ENCODE measurements around the gene PARP3. TPM values are rescaled to one million over a fixed set of nuclear protein-coding genes. Genes with fewer than 3 reads are reported as not detected.

Gene PARP3
- total RNA-seq, 1 donor from 2014 or later, result 11.7 TPM

Other genes starting within 250 kb of the PARP3 start
- gene GRM2, start 235.3 kb upstream of the PARP3 start, total RNA-seq, result under 0.01 and 0.12 TPM in 2 replicates
- gene IQCF6, start 163.1 kb upstream of the PARP3 start, total RNA-seq, result not detected in 2 replicates
- not detected in 2 replicates for gene IQCF2, start 80.7 kb upstream of the PARP3 start, total RNA-seq
- gene IQCF5, start 66.8 kb upstream of the PARP3 start, total RNA-seq, result not detected in 2 replicates
- gene IQCF1, start 39.0 kb upstream of the PARP3 start, total RNA-seq, result not detected in 2 replicates
- gene RRP9, start 459 bp upstream of the PARP3 start, total RNA-seq, result 13.5 and 17.2 TPM in 2 replicates
- 0.06 TPM in 1 of 2 replicates, not detected in the other for gene GPR62, start 13.0 kb downstream of the PARP3 start, total RNA-seq
- 62.7 and 65.7 TPM in 2 replicates for gene PCBP4, start 25.1 kb downstream of the PARP3 start, total RNA-seq
- gene ABHD14B, start 31.7 kb downstream of the PARP3 start, total RNA-seq, result 29.8 and 31.8 TPM in 2 replicates
- 13.5 and 17.0 TPM in 2 replicates for gene ABHD14A, start 32.7 kb downstream of the PARP3 start, total RNA-seq
- gene ACY1, start 41.2 kb downstream of the PARP3 start, total RNA-seq, result 24.2 and 32.0 TPM in 2 replicates
- gene RPL29, start 53.5 kb downstream of the PARP3 start, total RNA-seq, result 1,365 and 2,409 TPM in 2 replicates
- 20.2 and 23.8 TPM in 2 replicates for gene DUSP7, start 114.2 kb downstream of the PARP3 start, total RNA-seq
- gene POC1A, start 212.1 kb downstream of the PARP3 start, total RNA-seq, result 2.7 and 4.7 TPM in 2 replicates

Data from glomerular endothelial cell (primary cell).